Activated naive CD4-positive, alpha-beta T cell treated with anti-CD3 and anti-CD28 coated beads, Interleukin-2, amount 50 U/mL, for 24 hours (primary cell): Measurements from ENCODE around the gene SIPA1L3.

Experiments used
- H3K27ac Mint-ChIP-seq: one replicate; pipeline ENCODE4 v1.8.0; 2021; ENCODE audit warnings: mild to moderate bottlenecking, mixed read lengths
- H3K27me3 Mint-ChIP-seq: one replicate; pipeline ENCODE4 v1.8.0; 2021; ENCODE audit warnings: mixed read lengths
- H3K36me3 Mint-ChIP-seq: one replicate; pipeline ENCODE4 v1.8.0; 2021; ENCODE audit warnings: mixed read lengths
- H3K4me1 Mint-ChIP-seq: one replicate; pipeline ENCODE4 v1.8.0; 2021; ENCODE audit warnings: mixed read lengths
- H3K4me3 Mint-ChIP-seq: one replicate; pipeline ENCODE4 v1.8.0; 2021; ENCODE audit warnings: mild to moderate bottlenecking, mixed read lengths
- H3K9me3 Mint-ChIP-seq: one replicate; pipeline ENCODE4 v1.8.0; 2021; ENCODE audit warnings: mixed read lengths

The SIPA1L3 gene

DNA sequence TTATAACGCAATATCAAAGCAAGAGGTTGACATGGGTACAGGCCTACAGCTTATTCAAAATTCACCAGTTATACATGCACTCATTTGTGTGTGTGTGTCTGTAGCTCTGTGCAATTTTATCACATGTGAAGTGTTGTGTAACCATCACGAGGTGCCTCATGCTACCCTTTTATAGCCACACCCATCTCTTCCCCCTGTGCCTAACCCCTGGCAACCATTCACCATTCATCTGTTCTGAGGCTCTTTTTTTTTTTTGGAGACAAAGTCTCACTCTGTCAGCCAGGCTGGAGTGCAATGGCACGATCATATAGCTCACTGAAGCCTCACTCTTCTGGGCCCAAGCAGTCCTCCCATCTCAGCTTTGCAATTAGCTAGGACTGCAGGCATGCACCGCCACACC, 238.6 kb downstream of the SIPA1L3 start:
- Mint-ChIP-seq H3K36me3 (peaks cover 15% of the 10 kb centered on the region), H3K27ac (no peak overlapping the region), H3K4me3 (no peak overlapping the region)

GRCh38 chr19:38148337-38148736, 241.3 kb downstream of the SIPA1L3 start:
- no peak overlapping the region for H3K4me3 Mint-ChIP-seq
- peaks cover 18% of the 10 kb centered on the region for H3K36me3 Mint-ChIP-seq

More for the DNA sequence above, 238.6 kb downstream of the SIPA1L3 start:
- Mint-ChIP-seq H3K4me1 (no peaks in the 10 kb centered on the region), H3K27me3 (no peaks in the 10 kb centered on the region), H3K9me3 (no peaks in the 10 kb centered on the region)

DNA sequence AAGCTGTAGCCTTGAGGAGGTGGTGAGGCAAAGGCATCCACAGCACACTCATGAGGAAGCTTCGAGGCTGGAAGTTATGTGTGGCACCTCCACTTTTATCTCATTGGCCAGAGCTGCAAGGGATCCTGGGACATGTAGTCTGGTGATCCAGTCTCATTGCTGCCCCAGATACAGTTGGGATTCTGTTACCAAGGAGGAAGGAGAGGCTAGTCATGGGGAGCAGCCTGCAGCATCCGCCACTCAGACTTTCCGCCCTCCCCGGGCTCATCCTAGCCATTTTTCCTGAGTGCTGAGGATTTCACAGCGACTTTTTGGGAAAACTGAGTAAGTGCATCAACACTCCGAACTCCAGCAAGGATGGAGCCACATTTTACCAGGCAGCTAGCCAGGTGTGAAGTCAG, 242.7 kb downstream of the SIPA1L3 start:
- no peak overlapping the region for H3K27ac Mint-ChIP-seq
- no peak overlapping the region for H3K4me3 Mint-ChIP-seq
- peaks cover 11% of the 10 kb centered on the region for H3K36me3 Mint-ChIP-seq
- H3K9me3 Mint-ChIP-seq = no peaks in the 10 kb centered on the region
- H3K27me3 Mint-ChIP-seq = no peaks in the 10 kb centered on the region
- no peaks in the 10 kb centered on the region for H3K4me1 Mint-ChIP-seq

More at GRCh38 chr19:38148337-38148736, 241.3 kb downstream of the SIPA1L3 start:
- no peaks in the 10 kb centered on the region for H3K9me3 Mint-ChIP-seq
- H3K4me1 Mint-ChIP-seq = no peaks in the 10 kb centered on the region
- no peak overlapping the region for H3K27ac Mint-ChIP-seq
- no peaks in the 10 kb centered on the region for H3K27me3 Mint-ChIP-seq

GRCh38 chr19:38151242-38151641, 244.2 kb downstream of the SIPA1L3 start:
- Mint-ChIP-seq H3K27me3 (no peaks in the 10 kb centered on the region), H3K9me3 (no peaks in the 10 kb centered on the region), H3K27ac (no peak overlapping the region)

DNA sequence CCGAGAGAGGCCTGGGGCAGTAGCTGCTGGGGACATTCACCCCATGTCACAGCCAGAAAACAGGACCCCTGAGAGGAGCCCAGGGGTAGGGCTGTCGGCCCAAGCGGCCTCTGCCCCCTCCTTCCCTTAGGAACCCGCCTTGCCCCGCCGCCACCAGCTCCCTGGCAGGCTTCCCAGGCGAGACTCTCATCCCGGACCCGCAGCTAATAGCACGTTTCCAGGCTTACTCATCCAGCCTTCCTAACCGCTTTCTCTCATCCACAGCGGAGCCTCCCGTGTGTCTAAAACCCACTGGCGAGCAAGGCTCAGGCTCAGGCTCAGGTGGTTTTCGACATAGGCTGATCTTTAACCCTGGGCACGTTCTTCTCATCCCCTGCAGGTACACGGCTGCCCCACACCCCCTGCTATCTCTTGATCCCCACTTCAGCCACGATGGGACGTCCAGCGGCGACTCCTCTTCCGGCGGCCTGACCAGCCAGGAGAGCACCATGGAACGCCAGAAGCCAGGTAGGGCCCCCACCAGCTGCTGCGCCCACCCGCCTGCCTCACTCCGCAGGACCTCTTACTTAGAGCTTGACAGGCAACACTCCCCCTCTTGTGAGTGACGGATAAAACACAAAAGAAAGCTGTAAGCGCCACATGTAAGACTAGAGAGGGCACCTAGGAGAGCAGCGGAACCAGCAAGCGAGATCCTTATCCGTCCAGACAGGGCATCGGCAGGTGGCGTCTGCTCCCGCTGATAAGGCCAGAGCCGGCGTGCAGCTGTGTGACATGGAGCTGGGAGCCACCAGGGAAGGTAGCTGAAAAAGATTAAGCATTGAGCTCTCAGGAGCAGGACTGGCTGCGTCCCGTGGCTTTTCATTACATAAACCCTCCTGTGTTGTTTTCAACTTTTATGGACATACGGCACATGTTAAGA, 245.7 kb downstream of the SIPA1L3 start:
- Mint-ChIP-seq H3K4me3 (no peak overlapping the region), H3K27ac (no peak overlapping the region), H3K27me3 (no peaks in the 10 kb centered on the region), H3K36me3 (peaks cover 5% of the 10 kb centered on the region), H3K9me3 (no peaks in the 10 kb centered on the region), H3K4me1 (no peaks in the 10 kb centered on the region)

More at GRCh38 chr19:38151242-38151641, 244.2 kb downstream of the SIPA1L3 start:
- Mint-ChIP-seq H3K4me3 (no peak overlapping the region), H3K4me1 (no peaks in the 10 kb centered on the region), H3K36me3 (peaks cover 10% of the 10 kb centered on the region)

GRCh38 chr19:38155453-38155852, 248.4 kb downstream of the SIPA1L3 start:
- Mint-ChIP-seq H3K27ac (no peak overlapping the region), H3K4me3 (no peak overlapping the region), H3K4me1 (no peaks in the 10 kb centered on the region), H3K36me3 (peaks cover 8% of the 10 kb centered on the region), H3K9me3 (no peaks in the 10 kb centered on the region), H3K27me3 (no peaks in the 10 kb centered on the region)

DNA sequence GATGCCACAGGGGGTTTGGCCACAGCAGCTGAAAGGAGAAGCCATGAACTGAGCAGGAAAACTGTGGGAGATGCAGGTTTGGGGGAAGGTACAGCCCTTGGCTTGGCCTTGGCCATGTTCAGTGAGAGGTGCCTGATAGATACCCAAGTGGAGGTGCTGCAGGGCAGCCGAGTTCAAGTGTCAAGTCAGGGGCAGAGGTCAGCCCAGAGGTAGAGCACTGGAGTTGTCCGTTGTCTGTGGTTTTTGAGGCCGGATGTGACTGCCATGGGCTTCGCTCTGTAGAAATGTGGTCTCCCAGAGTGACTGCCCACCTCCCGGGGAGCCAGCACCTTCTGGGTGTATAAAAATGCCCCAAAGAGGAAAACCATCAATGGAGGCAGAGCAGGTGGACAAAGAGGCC, 251.7 kb downstream of the SIPA1L3 start:
- Mint-ChIP-seq H3K4me3 (no peak overlapping the region), H3K9me3 (no peaks in the 10 kb centered on the region), H3K4me1 (no peaks in the 10 kb centered on the region), H3K36me3 (peaks cover 19% of the 10 kb centered on the region), H3K27ac (no peak overlapping the region), H3K27me3 (no peaks in the 10 kb centered on the region)

GRCh38 chr19:38162094-38162493, 255.1 kb downstream of the SIPA1L3 start:
- no peaks in the 10 kb centered on the region for H3K27me3 Mint-ChIP-seq
- H3K36me3 Mint-ChIP-seq = peaks cover 30% of the 10 kb centered on the region
- no peaks in the 10 kb centered on the region for H3K4me1 Mint-ChIP-seq
- no peak overlapping the region for H3K27ac Mint-ChIP-seq
- H3K9me3 Mint-ChIP-seq = no peaks in the 10 kb centered on the region
- H3K4me3 Mint-ChIP-seq = no peak overlapping the region

GRCh38 chr19:38162632-38163031, 255.6 kb downstream of the SIPA1L3 start:
- Mint-ChIP-seq H3K27ac (no peak overlapping the region), H3K4me1 (no peaks in the 10 kb centered on the region), H3K27me3 (no peaks in the 10 kb centered on the region), H3K4me3 (no peak overlapping the region), H3K36me3 (peaks cover 30% of the 10 kb centered on the region), H3K9me3 (no peaks in the 10 kb centered on the region)

DNA sequence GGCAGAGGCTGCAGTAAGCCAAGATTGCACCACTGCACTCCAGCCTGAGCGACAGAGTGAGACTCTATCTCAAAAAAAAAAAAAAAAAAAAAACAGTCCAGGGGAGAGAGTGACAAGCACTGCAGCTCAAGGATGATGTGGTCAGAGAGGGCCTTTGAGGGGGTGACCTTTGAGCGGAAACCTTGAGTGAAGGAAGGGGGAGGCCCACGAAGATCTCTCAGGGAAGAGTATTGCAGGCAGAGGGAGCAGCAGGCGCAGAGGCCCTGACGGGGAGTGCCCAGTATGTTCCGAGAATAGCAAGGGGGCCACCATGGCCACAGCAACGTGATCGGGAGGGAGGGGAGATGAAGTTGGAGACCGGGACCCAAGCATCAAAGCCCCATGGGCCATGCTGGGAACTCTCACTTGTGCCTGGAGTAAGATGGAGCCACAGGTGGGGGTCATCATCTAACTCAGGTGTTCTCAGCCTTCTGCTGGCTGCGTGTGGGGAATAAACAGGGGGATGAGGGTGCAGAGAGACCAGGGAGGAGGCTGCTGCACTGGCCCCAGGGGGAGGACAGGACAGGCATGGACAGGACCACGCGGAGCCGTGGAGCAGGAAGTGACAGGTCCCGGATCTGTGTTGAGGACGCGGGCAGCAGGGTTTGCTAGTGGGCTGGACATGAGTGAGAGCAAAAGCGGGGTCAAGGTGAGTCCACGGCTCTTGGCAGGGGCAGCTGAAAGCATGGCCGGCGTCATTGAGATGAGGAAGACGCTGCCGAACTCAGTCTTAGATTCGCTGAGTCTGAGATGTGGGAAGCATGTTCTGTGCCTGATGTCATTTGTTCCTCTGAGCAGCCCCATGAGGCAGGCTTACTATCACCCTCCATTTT, 256.6 kb downstream of the SIPA1L3 start:
- Mint-ChIP-seq H3K27ac (no peak overlapping the region), H3K27me3 (no peaks in the 10 kb centered on the region), H3K4me3 (no peak overlapping the region), H3K9me3 (no peaks in the 10 kb centered on the region), H3K4me1 (no peaks in the 10 kb centered on the region), H3K36me3 (peaks cover 27% of the 10 kb centered on the region)

GRCh38 chr19:38164526-38164925, 257.5 kb downstream of the SIPA1L3 start:
- H3K27me3 Mint-ChIP-seq = no peaks in the 10 kb centered on the region
- no peaks in the 10 kb centered on the region for H3K4me1 Mint-ChIP-seq
- H3K36me3 Mint-ChIP-seq = peaks cover 27% of the 10 kb centered on the region
- no peak overlapping the region for H3K27ac Mint-ChIP-seq
- H3K9me3 Mint-ChIP-seq = no peaks in the 10 kb centered on the region
- no peak overlapping the region for H3K4me3 Mint-ChIP-seq

DNA sequence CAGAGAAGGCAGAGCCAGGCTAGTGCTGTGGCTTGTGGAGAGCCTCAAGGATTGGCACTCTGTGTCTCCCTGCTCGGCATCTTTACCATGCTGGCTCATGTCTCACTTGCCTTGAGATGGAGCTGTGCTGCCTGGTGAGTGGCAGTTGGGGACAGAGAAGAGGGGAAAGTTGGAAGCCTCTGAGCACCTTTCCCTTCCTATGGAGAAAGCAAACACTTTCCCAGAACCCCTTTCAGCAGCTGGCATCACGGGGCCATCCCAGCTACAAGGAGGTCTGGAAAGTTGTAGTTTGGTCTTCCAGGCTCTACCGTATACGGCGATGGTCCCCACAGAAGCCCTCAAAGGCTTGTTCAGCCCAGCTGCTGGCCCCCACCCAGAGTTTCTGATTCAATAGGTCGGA, 258.3 kb downstream of the SIPA1L3 start:
- Mint-ChIP-seq H3K36me3 (peaks cover 27% of the 10 kb centered on the region), H3K9me3 (no peaks in the 10 kb centered on the region), H3K27me3 (no peaks in the 10 kb centered on the region), H3K27ac (no peak overlapping the region), H3K4me3 (no peak overlapping the region), H3K4me1 (no peaks in the 10 kb centered on the region)

DNA sequence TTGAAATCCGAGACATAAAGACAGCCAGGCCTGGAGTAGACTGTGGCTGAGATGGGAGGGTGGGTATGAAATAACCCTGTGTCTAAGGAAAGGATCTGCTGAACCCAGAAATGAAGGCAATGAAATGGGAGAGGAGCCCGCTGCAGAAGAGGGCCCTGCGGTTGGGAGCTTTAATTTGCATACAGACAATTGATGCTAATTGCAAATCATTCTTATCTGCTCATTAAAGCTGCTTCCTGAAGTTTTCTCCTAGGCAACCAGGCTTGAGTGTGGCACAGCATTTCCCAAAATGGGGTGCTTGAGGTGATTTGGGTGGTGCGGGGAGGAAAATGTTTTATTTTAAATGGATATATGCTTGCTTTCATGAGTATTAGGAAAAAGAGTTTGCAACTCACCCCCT, 261.6 kb downstream of the SIPA1L3 start:
- Mint-ChIP-seq H3K27ac (no peak overlapping the region), H3K4me3 (no peak overlapping the region), H3K9me3 (no peaks in the 10 kb centered on the region), H3K4me1 (no peaks in the 10 kb centered on the region), H3K36me3 (peaks cover 13% of the 10 kb centered on the region), H3K27me3 (no peaks in the 10 kb centered on the region)

- Mint-ChIP-seq H3K4me3 (no peak overlapping the region), H3K9me3 (no peaks in the 10 kb centered on the region), H3K27me3 (no peaks in the 10 kb centered on the region), H3K27ac (no peak overlapping the region), H3K36me3 (peaks cover 6% of the 10 kb centered on the region), H3K4me1 (no peaks in the 10 kb centered on the region)
These were observed 263.3 kb downstream of the SIPA1L3 start for GRCh38 chr19:38170334-38170733.

GRCh38 chr19:38172001-38172400, 265.0 kb downstream of the SIPA1L3 start:
- Mint-ChIP-seq H3K4me3 (no peak overlapping the region), H3K36me3 (peaks cover 1% of the 10 kb centered on the region), H3K27ac (no peak overlapping the region), H3K4me1 (no peaks in the 10 kb centered on the region), H3K9me3 (no peaks in the 10 kb centered on the region), H3K27me3 (no peaks in the 10 kb centered on the region)
